Duodenal mucosa (tissue), 2 donors: ENCODE measurements around the gene CRIP1.

ENCODE experiments used
- H3K27ac ChIP-seq: one replicate; pipeline ENCODE4 v1.7.0; 2013; ENCODE audit warnings: low read depth, low read length
- H3K27me3 ChIP-seq, 2 donors: one replicate each; pipeline ENCODE4 v1.7.0; 2013; ENCODE audit warnings: low read length in 2 of 2, control low read depth in 1 of 2; ENCODE audit not compliant: insufficient read depth in 2 of 2, control insufficient read depth in 1 of 2
- H3K36me3 ChIP-seq, 2 donors: one replicate each; pipeline ENCODE4 v1.7.0; 2013; ENCODE audit warnings: low read length in 2 of 2, control low read depth in 1 of 2; ENCODE audit not compliant: insufficient read depth in 2 of 2, control insufficient read depth in 1 of 2
- H3K4me1 ChIP-seq, 2 donors: one replicate each; pipeline ENCODE4 v1.7.0; 2013; ENCODE audit warnings: low read length in 2 of 2, control low read depth in 1 of 2; ENCODE audit not compliant: insufficient read depth in 2 of 2, control insufficient read depth in 1 of 2
- H3K4me3 ChIP-seq, 2 donors: one replicate each; pipeline ENCODE4 v1.7.0; 2013; ENCODE audit warnings: low read length in 2 of 2, low read depth in 1 of 2
- H3K9ac ChIP-seq, 2 donors: one replicate each; pipeline ENCODE4 v1.7.0; 2013; ENCODE audit warnings: low read length in 2 of 2, low read depth in 1 of 2
- H3K9me3 ChIP-seq, 2 donors: one replicate each; pipeline ENCODE4 v1.7.0; 2013; ENCODE audit warnings: low read length in 2 of 2, control low read depth in 1 of 2; ENCODE audit not compliant: control insufficient read depth in 1 of 2

The CRIP1 gene

GRCh38 chr14:105529569-105530284 is 43.0 kb downstream of the CRIP1 start:
- no peaks in the 10 kb centered on the region for H3K9me3 ChIP-seq
- no peak overlapping the region for H3K27ac ChIP-seq
- peaks cover 18 to 32% of the 10 kb centered on the region in 2 donors for H3K27me3 ChIP-seq
- peaks cover 12 to 20% of the 10 kb centered on the region in 2 donors for H3K4me1 ChIP-seq
- H3K36me3 ChIP-seq: no peaks in the 10 kb centered on the region
- H3K9ac ChIP-seq: no peak overlapping the region
- H3K4me3 ChIP-seq: peak overlapping the region in 1 of 2 donors; percentile 55

- H3K9ac ChIP-seq: no peak overlapping the region
- H3K4me1 ChIP-seq: peaks cover 12 to 20% of the 10 kb centered on the region in 2 donors
- no peaks in the 10 kb centered on the region for H3K9me3 ChIP-seq
- no peak overlapping the region for H3K27ac ChIP-seq
- H3K27me3 ChIP-seq: peaks cover 18 to 29% of the 10 kb centered on the region in 2 donors
- no peak overlapping the region for H3K4me3 ChIP-seq
- H3K36me3 ChIP-seq: no peaks in the 10 kb centered on the region
Measured at GRCh38 chr14:105530285-105531087, 43.8 kb downstream of the CRIP1 start.

DNA sequence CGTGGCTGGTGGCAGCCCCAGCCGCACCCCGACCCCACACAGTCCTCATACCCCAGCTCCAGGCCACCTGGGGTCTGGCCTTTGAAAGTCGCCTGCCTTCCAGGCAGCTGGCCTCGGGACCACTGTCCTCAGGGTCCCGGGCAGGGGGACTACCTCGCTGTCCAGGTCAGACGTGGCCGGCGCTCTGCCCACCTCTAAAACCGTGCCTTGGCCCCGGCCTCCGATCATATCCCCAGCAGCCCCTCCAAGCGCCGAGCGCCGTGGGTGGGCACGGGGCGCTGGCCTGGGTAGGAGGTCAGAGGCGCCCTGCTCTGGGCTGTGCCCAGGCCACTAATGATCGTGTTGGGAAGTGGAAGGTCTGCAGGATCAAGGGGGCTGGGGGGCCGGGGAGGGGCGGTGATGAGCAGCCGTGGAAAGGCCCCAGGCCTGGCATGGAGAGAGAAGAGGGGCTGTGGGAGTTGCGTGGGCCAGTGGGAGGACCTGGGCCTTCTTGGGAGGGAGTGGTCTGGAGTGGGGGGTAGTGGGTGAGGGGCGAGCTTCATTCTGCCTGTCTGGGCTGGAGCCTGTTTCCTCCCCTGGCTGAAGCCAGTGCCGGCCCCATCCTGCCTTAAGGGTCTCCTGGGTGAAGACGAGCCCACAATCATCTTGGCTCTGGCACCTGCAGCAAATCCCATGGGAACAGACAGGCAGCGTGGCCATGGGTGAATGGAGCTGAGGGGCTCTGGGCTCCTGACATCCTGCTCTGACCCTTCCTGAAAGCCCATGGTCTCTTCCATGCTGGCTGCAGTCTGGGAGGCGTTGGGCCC is 44.6 kb downstream of the CRIP1 start:
- Histone ChIP-seq H3K9ac (no peak overlapping the region), H3K27me3 (peaks cover 18 to 24% of the 10 kb centered on the region in 2 donors), H3K36me3 (no peaks in the 10 kb centered on the region), H3K4me3 (no peak overlapping the region), H3K4me1 (peaks cover 12 to 20% of the 10 kb centered on the region in 2 donors), H3K27ac (no peak overlapping the region), H3K9me3 (no peaks in the 10 kb centered on the region)

GRCh38 chr14:105531894-105532623 is 45.4 kb downstream of the CRIP1 start:
- no peaks in the 10 kb centered on the region for H3K36me3 ChIP-seq
- peaks cover 12 to 17% of the 10 kb centered on the region in 2 donors for H3K4me1 ChIP-seq
- H3K4me3 ChIP-seq: no peak overlapping the region
- H3K27me3 ChIP-seq: peaks cover 21 to 22% of the 10 kb centered on the region in 2 donors
- H3K9ac ChIP-seq: no peak overlapping the region
- H3K27ac ChIP-seq: no peak overlapping the region
- no peaks in the 10 kb centered on the region for H3K9me3 ChIP-seq

DNA sequence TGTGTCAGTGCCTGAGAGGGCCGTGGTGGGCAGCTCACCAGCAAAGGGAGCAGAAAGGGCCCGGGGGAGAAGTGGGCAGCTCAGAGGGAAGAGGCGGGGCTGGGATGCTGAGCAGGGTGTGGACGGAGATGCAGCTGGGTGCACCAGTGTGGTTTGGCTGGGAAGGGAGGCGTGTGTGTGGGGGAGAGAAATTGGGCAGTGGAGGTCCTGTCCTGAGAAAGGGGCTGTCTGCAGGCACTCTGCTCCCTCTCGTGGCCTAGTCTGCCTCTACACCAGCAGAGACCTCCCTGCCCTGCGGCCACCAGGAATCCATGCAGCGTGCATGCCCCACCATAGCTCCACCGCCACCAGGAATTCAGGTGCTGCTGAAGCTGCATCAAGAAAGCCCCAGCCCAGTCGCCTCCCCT is 46.1 kb downstream of the CRIP1 start:
- no peaks in the 10 kb centered on the region for H3K9me3 ChIP-seq
- H3K27ac ChIP-seq: no peak overlapping the region
- no peaks in the 10 kb centered on the region for H3K36me3 ChIP-seq
- no peak overlapping the region for H3K4me3 ChIP-seq
- H3K4me1 ChIP-seq: peaks cover 10 to 12% of the 10 kb centered on the region in 2 donors
- no peak overlapping the region for H3K9ac ChIP-seq
- peaks cover 15 to 19% of the 10 kb centered on the region in 2 donors for H3K27me3 ChIP-seq

DNA sequence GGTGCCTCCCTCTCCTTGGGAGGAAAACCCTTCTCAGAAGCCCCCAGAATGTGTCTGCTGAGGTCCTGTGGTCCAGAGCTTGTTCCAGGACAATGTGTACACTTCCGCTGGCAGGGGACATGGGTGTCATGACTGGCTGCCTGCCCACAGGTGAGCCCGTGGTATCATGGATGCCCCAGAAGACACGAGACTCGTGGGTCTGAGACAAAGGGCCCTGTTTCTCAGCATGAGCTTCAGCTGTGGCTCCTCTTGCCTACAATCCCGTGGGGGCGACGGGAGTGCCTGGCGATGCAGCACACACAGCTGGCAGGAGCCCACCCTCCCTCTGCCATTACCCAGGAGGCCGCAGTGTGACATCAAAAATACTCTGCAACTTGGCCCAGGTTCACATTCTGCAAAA is 46.7 kb downstream of the CRIP1 start:
- Histone ChIP-seq H3K9ac (no peak overlapping the region), H3K27ac (no peak overlapping the region), H3K36me3 (no peaks in the 10 kb centered on the region), H3K9me3 (no peaks in the 10 kb centered on the region), H3K27me3 (peaks cover 12 to 17% of the 10 kb centered on the region in 2 donors), H3K4me3 (no peak overlapping the region), H3K4me1 (peaks cover 7 to 10% of the 10 kb centered on the region in 2 donors)

DNA sequence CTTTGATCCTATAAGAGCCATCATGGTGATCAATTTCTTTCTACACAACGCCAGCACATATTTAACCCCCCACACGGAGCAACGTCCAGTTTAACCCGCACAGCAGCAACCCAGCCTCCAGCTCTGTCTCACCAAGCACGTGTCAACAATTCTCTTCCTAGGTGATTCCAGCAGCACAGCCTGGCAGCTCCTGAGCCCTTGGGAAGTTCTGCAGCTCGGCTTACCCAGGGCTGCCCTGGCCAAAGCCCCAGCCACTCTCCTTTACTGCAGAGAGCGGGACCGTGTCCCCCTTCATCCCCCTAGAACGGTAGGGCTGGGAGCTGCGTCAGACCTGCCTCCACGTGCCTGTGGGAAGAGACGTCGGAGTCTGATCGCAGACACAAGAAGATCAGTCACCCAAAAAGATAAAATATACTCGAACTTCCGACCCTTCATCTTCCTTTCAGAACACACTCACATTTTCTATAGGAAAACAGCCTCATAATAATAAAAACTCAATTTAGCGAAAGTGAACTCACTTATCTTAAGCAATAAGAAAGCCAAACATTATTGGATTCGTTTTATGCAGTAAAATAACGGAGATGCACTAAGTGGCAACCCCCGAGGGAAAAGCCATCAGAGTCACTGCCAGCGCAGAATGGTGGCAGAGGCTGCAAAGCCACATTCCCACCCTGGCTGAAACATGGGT is 47.3 kb downstream of the CRIP1 start:
- Histone ChIP-seq H3K9me3 (no peaks in the 10 kb centered on the region), H3K27me3 (peaks cover 9 to 14% of the 10 kb centered on the region in 2 donors), H3K36me3 (no peaks in the 10 kb centered on the region), H3K27ac (no peak overlapping the region), H3K4me1 (peaks cover 4 to 8% of the 10 kb centered on the region in 2 donors), H3K9ac (no peak overlapping the region), H3K4me3 (no peak overlapping the region)

DNA sequence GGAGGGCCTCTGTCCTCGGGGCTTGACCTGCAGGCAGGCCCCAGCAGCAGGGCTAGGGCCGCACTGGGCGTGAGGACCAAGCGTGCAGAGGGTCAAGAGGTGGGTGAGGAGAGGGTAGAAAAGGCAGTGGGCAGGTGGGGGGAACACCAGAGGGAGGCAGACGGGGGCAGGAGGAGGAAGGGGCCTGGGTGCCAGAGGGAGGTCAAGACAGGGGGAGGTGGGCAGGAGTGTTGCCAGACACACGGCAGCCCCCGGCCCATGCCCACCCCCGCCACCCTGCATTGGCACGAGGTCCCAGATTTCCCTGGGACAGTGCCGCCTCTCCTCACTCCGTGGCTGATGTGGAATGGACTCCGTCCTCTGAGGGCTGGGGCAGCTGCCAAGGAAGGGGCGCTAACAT is 47.9 kb downstream of the CRIP1 start:
- Histone ChIP-seq H3K27ac (no peak overlapping the region), H3K9me3 (no peaks in the 10 kb centered on the region), H3K27me3 (peaks cover 4 to 8% of the 10 kb centered on the region in 2 donors), H3K36me3 (no peaks in the 10 kb centered on the region), H3K9ac (no peak overlapping the region), H3K4me1 (peaks cover 0 to 3% of the 10 kb centered on the region in 2 donors), H3K4me3 (no peak overlapping the region)

- Histone ChIP-seq H3K4me3 (no peak overlapping the region), H3K27me3 (peaks cover 0 to 8% of the 10 kb centered on the region in 2 donors), H3K4me1 (peaks cover 0 to 3% of the 10 kb centered on the region in 2 donors), H3K9ac (no peak overlapping the region), H3K27ac (no peak overlapping the region), H3K9me3 (no peaks in the 10 kb centered on the region), H3K36me3 (no peaks in the 10 kb centered on the region)
Measured at GRCh38 chr14:105536051-105536450, 49.4 kb downstream of the CRIP1 start.
